Trophoblast cell (in vitro differentiated cells and primary cell): ENCODE results near the gene ABCA8.

Experiments
- DNase-seq, 2 donors: peaks; one replicate each; pipeline ENCODE4 v3.0.0-alpha.2; 2016
- H2AFZ ChIP-seq: 2 replicates; pipeline ENCODE4 v1.6.1; 2013; ENCODE audit warnings: low read length, moderate library complexity, mild to moderate bottlenecking; ENCODE audit not compliant: insufficient read depth, poor library complexity
- H2AK5ac ChIP-seq: 2 replicates; pipeline ENCODE4 v1.6.1; 2013; ENCODE audit warnings: mild to moderate bottlenecking, low read length
- H2BK120ac ChIP-seq: 2 replicates; pipeline ENCODE4 v1.6.1; 2013; ENCODE audit warnings: low read length, mild to moderate bottlenecking, moderate library complexity; ENCODE audit not compliant: insufficient read depth, poor library complexity
- H2BK12ac ChIP-seq: 2 replicates; pipeline ENCODE4 v1.6.1; 2013; ENCODE audit warnings: mild to moderate bottlenecking, low read length, moderate library complexity
- H2BK5ac ChIP-seq: 2 replicates; pipeline ENCODE4 v1.6.1; 2013; ENCODE audit warnings: low read length, low read depth, moderate library complexity, mild to moderate bottlenecking; ENCODE audit not compliant: poor library complexity
- H3K14ac ChIP-seq: 2 replicates; pipeline ENCODE4 v1.6.1; 2013; ENCODE audit warnings: mild to moderate bottlenecking, low read length
- H3K18ac ChIP-seq: 2 replicates; pipeline ENCODE4 v1.6.1; 2013; ENCODE audit warnings: mild to moderate bottlenecking, low read length
- H3K23ac ChIP-seq: 2 replicates; pipeline ENCODE4 v1.6.1; 2013; ENCODE audit warnings: low read length
- H3K27ac ChIP-seq: 2 replicates; pipeline ENCODE4 v1.5.1; 2013; ENCODE audit warnings: low read depth, mild to moderate bottlenecking, inconsistent platforms, low read length, moderate library complexity
- H3K27me3 ChIP-seq: 2 replicates; pipeline ENCODE4 v1.6.1; 2013; ENCODE audit warnings: inconsistent platforms, mild to moderate bottlenecking, low read length, moderate library complexity; ENCODE audit not compliant: insufficient read depth
- H3K36me3 ChIP-seq, 2 experiments: 1 replicate in 1 of 2; 2 replicates in 1 of 2; pipeline ENCODE4 v1.6.1; 2013; ENCODE audit warnings: low read length in 2 of 2, mild to moderate bottlenecking in 2 of 2, moderate library complexity in 1 of 2; ENCODE audit not compliant: insufficient read depth in 2 of 2, control insufficient read depth in 1 of 2
- H3K4ac ChIP-seq: 2 replicates; pipeline ENCODE4 v1.6.1; 2013; ENCODE audit warnings: low read depth, mild to moderate bottlenecking, low read length, moderate library complexity
- H3K4me1 ChIP-seq, 2 experiments: 1 replicate in 1 of 2; 2 replicates in 1 of 2; pipeline ENCODE4 v1.6.1; 2013; ENCODE audit warnings: low read length in 2 of 2, mild to moderate bottlenecking in 2 of 2, moderate library complexity in 1 of 2; ENCODE audit not compliant: insufficient read depth in 2 of 2, control insufficient read depth in 1 of 2
- H3K4me2 ChIP-seq: 2 replicates; pipeline ENCODE4 v1.6.1; 2013; ENCODE audit warnings: inconsistent platforms, mild to moderate bottlenecking, low read length, moderate library complexity
- H3K4me3 ChIP-seq: 2 replicates; pipeline ENCODE4 v1.5.1; 2013; ENCODE audit warnings: mild to moderate bottlenecking, low read depth, low read length, inconsistent platforms
- H3K79me1 ChIP-seq: one replicate; pipeline ENCODE4 v1.6.1; 2013; ENCODE audit warnings: low read length
- H3K79me2 ChIP-seq: 2 replicates; pipeline ENCODE4 v1.6.1; 2013; ENCODE audit warnings: low read length, mild to moderate bottlenecking; ENCODE audit not compliant: control insufficient read depth, insufficient read depth, poor library complexity
- H3K9ac ChIP-seq: 2 replicates; pipeline ENCODE4 v1.6.1; 2013; ENCODE audit warnings: mild to moderate bottlenecking, low read length
- H3K9me3 ChIP-seq: 2 replicates; pipeline ENCODE4 v1.6.1; 2013; ENCODE audit warnings: low read depth, mild to moderate bottlenecking, control low read depth, inconsistent platforms, low read length; ENCODE audit not compliant: insufficient read depth
- H4K12ac ChIP-seq: 2 replicates; pipeline ENCODE4 v1.6.1; 2013; ENCODE audit warnings: low read depth, mild to moderate bottlenecking, low read length, moderate library complexity
- H4K8ac ChIP-seq: 2 replicates; pipeline ENCODE4 v1.6.1; 2013; ENCODE audit warnings: low read depth, mild to moderate bottlenecking, low read length, moderate library complexity
- H4K91ac ChIP-seq: one replicate; pipeline ENCODE4 v1.6.1; 2013; ENCODE audit warnings: low read depth, mild to moderate bottlenecking, low read length, moderate library complexity
- WGBS: extraction: QIAGEN DNeasy Blood & Tissue Kit; methylation state at CpG from one replicate; pipeline ENCODE4 v1.1.7; 2013; ENCODE audit warnings: missing lambda C conversion rate; ENCODE audit not compliant: insufficient read length, insufficient coverage; ENCODE audit errors: extremely low coverage; 5-methylcytosine and 5-hydroxymethylcytosine counted together

The ABCA8 gene

GRCh38 chr17:68835071-68835470 lies 120.1 kb downstream of the ABCA8 start:
- WGBS: no CpG with 5 or more reads among the region's 2 CpGs
- no peak overlapping the region for H2AFZ ChIP-seq
- no peak overlapping the region for H2AK5ac ChIP-seq
- H3K27me3 ChIP-seq: no peaks in the 10 kb centered on the region
- no peaks in the 10 kb centered on the region for H3K79me2 ChIP-seq
- H3K4ac ChIP-seq: no peak overlapping the region
- no peak overlapping the region for H3K27ac ChIP-seq
- H3K18ac ChIP-seq: no peak overlapping the region
- no peaks in the 10 kb centered on the region for H3K36me3 ChIP-seq
- no peak overlapping the region for H3K14ac ChIP-seq
- H3K4me3 ChIP-seq: no peak overlapping the region
- H2BK12ac ChIP-seq: no peak overlapping the region
- no peaks in the 10 kb centered on the region for H3K9me3 ChIP-seq
- H3K9ac ChIP-seq: no peak overlapping the region
- H3K4me2 ChIP-seq: no peak overlapping the region
- no peak overlapping the region for H3K23ac ChIP-seq
- H3K79me1 ChIP-seq: no peaks in the 10 kb centered on the region
- H2BK5ac ChIP-seq: no peak overlapping the region
- H2BK120ac ChIP-seq: no peak overlapping the region
- no peak overlapping the region for H4K91ac ChIP-seq
- H4K12ac ChIP-seq: no peak overlapping the region
- no peak for DNase-seq
- H4K8ac ChIP-seq: no peak overlapping the region
- H3K4me1 ChIP-seq: no peaks in the 10 kb centered on the region

GRCh38 chr17:68834328-68834836 lies 120.8 kb downstream of the ABCA8 start:
- Histone ChIP-seq H3K9me3 (no peaks in the 10 kb centered on the region), H3K27ac (no peak overlapping the region), H3K4me2 (no peak overlapping the region), H2AK5ac (no peak overlapping the region), H2AFZ (no peak overlapping the region), H3K79me2 (no peaks in the 10 kb centered on the region), H4K12ac (no peak overlapping the region), H3K14ac (no peak overlapping the region), H2BK12ac (no peak overlapping the region), H3K18ac (no peak overlapping the region), H3K36me3 (no peaks in the 10 kb centered on the region), H3K27me3 (no peaks in the 10 kb centered on the region), H3K4ac (no peak overlapping the region), H4K91ac (no peak overlapping the region), H2BK5ac (no peak overlapping the region), H3K4me3 (no peak overlapping the region), H3K9ac (no peak overlapping the region), H2BK120ac (no peak overlapping the region), H3K4me1 (no peaks in the 10 kb centered on the region), H3K79me1 (no peaks in the 10 kb centered on the region), H3K23ac (no peak overlapping the region), H4K8ac (no peak overlapping the region)
- no peak for DNase-seq
- no CpG with 5 or more reads among the region's 2 CpGs for WGBS

GRCh38 chr17:68832109-68832802 lies 122.9 kb downstream of the ABCA8 start:
- H4K8ac ChIP-seq: no peak overlapping the region
- no peaks in the 10 kb centered on the region for H3K27me3 ChIP-seq
- no peak overlapping the region for H2BK5ac ChIP-seq
- H3K18ac ChIP-seq: no peak overlapping the region
- no peak overlapping the region for H3K4ac ChIP-seq
- H3K27ac ChIP-seq: no peak overlapping the region
- DNase-seq: no peak
- WGBS: no CpG with 5 or more reads among the region's 2 CpGs
- H3K36me3 ChIP-seq: no peaks in the 10 kb centered on the region
- H3K79me2 ChIP-seq: no peaks in the 10 kb centered on the region
- no peak overlapping the region for H3K4me2 ChIP-seq
- H2AFZ ChIP-seq: no peak overlapping the region
- H2BK120ac ChIP-seq: no peak overlapping the region
- H4K91ac ChIP-seq: no peak overlapping the region
- H3K14ac ChIP-seq: no peak overlapping the region
- no peaks in the 10 kb centered on the region for H3K9me3 ChIP-seq
- no peak overlapping the region for H2AK5ac ChIP-seq
- no peak overlapping the region for H4K12ac ChIP-seq
- no peak overlapping the region for H3K4me3 ChIP-seq
- no peak overlapping the region for H3K23ac ChIP-seq
- H3K4me1 ChIP-seq: no peaks in the 10 kb centered on the region
- no peaks in the 10 kb centered on the region for H3K79me1 ChIP-seq
- no peak overlapping the region for H3K9ac ChIP-seq
- no peak overlapping the region for H2BK12ac ChIP-seq

GRCh38 chr17:68831170-68831569 lies 124.0 kb downstream of the ABCA8 start:
- H3K4ac ChIP-seq: no peak overlapping the region
- H3K4me3 ChIP-seq: no peak overlapping the region
- H4K12ac ChIP-seq: no peak overlapping the region
- H3K18ac ChIP-seq: no peak overlapping the region
- no peak overlapping the region for H3K27ac ChIP-seq
- H2BK12ac ChIP-seq: no peak overlapping the region
- H3K23ac ChIP-seq: no peak overlapping the region
- H3K36me3 ChIP-seq: no peaks in the 10 kb centered on the region
- H3K79me2 ChIP-seq: no peaks in the 10 kb centered on the region
- H2AK5ac ChIP-seq: no peak overlapping the region
- no peak overlapping the region for H3K14ac ChIP-seq
- H3K9me3 ChIP-seq: no peaks in the 10 kb centered on the region
- H3K79me1 ChIP-seq: no peaks in the 10 kb centered on the region
- no peak overlapping the region for H4K91ac ChIP-seq
- H2BK120ac ChIP-seq: no peak overlapping the region
- WGBS: no CpG with 5 or more reads among the region's 7 CpGs
- H4K8ac ChIP-seq: no peak overlapping the region
- no peak for DNase-seq
- H3K9ac ChIP-seq: no peak overlapping the region
- H2AFZ ChIP-seq: no peak overlapping the region
- no peak overlapping the region for H2BK5ac ChIP-seq
- H3K4me2 ChIP-seq: no peak overlapping the region
- H3K27me3 ChIP-seq: no peaks in the 10 kb centered on the region
- H3K4me1 ChIP-seq: no peaks in the 10 kb centered on the region
